ENCODE measurements around the gene TTBK2. TPM values are rescaled to one million over a fixed set of nuclear protein-coding genes. Genes with fewer than 3 reads are reported as not detected.

Gene TTBK2
- total and polyA plus RNA-seq, 10 of the 15 experiments (the other 5 are each of a cell fraction or from before 2014, with no cell fraction given) = 0.66 to 9.1 (median 3.7) TPM

DNA sequence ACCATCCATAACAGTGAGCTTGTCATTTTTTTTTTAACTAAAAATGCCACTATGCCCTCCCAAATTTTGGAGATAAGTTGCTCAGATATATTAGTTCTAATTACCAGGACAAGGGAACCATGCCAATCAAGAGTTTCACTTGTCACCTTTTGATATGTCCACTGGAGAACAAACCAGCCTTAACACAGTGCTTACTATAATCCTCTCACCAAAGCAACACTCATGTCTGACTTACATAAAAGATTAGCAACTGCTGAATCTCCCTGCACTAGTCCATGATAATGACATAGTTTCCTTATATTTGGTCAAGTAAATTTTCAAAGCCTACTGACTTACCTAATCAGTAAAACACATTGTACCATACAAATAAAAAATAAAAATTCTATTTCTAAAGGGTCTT lies 44.4 kb downstream of the TTBK2 start:
- Histone ChIP-seq H3K4me2 (ENCODE audit: control insufficient read depth, insufficient read depth) (no peak overlapping the region), H2AFZ (ENCODE audit: control insufficient read depth, low read depth, low read length) (no peak overlapping the region), H3K79me2 (ENCODE audit: control insufficient read depth, insufficient read depth, low read length) (no peaks in the 10 kb centered on the region), H3K27me3 (replicated peaks in 1 of 2; ENCODE audit: control insufficient read depth in 2 of 2, insufficient read depth in 2 of 2, low read length in 1 of 2) (no peaks in the 10 kb centered on the region), H3K9ac (ENCODE audit: control insufficient read depth, insufficient read depth, low read length) (no peak overlapping the region), H3K4me1 (ENCODE audit: control insufficient read depth, insufficient read depth, low read length) (no peaks in the 10 kb centered on the region), H3K4me3 (no peak overlapping the region), H3K27ac (ENCODE audit: control insufficient read depth, insufficient read depth) (no peak overlapping the region), H4K20me1 (ENCODE audit: control insufficient read depth, insufficient read depth) (no peaks in the 10 kb centered on the region), H3K9me3 (replicated peaks; ENCODE audit: control insufficient read depth, insufficient read depth, low read length) (no peaks in the 10 kb centered on the region), H3K36me3 (ENCODE audit: control insufficient read depth in 2 of 2, insufficient read depth in 2 of 2, low read length in 1 of 2) (no peaks in the 10 kb centered on the region)
- ChIA-PET CTCF (no interaction called here), POLR2A (no interaction called here), SMC1A (ENCODE audit: uncharacterized antibody, unreplicated experiment) (interaction anchor here (0.6 kb wide), 2 partner anchors 62 to 192 kb away, joined by 3 to 4 read pairs; no protein-coding TSS in a partner anchor), RAD21 (ENCODE audit: unreplicated experiment) (no interaction called here)
- intact Hi-C loops (cut with micrococcal nuclease; ENCODE audit: unreplicated experiment) (no loop called here), in situ Hi-C loops (cut with MboI) (no loop called here)
- no peak for FAIRE-seq
- no peak for DNase-seq (ENCODE audit: low read depth, low spot score)
- ATAC-seq = no peak
- no TSS peak for BruUV-seq (replicated peaks)
- no peak for TF ChIP-seq ETV6 (conservative IDR thresholded peaks at IDR 0.05 in 1 of 2, IDR thresholded peaks at IDR 0.05 in 1 of 2; ENCODE audit: borderline replicate concordance in 1 of 2, low read depth in 1 of 2)
- TF ChIP-seq, protein P1, sequence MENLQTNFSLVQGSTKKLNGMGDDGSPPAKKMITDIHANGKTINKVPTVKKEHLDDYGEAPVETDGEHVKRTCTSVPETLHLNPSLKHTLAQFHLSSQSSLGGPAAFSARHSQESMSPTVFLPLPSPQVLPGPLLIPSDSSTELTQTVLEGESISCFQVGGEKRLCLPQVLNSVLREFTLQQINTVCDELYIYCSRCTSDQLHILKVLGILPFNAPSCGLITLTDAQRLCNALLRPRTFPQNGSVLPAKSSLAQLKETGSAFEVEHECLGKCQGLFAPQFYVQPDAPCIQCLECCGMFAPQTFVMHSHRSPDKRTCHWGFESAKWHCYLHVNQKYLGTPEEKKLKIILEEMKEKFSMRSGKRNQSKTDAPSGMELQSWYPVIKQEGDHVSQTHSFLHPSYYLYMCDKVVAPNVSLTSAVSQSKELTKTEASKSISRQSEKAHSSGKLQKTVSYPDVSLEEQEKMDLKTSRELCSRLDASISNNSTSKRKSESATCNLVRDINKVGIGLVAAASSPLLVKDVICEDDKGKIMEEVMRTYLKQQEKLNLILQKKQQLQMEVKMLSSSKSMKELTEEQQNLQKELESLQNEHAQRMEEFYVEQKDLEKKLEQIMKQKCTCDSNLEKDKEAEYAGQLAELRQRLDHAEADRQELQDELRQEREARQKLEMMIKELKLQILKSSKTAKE (IDR thresholded peaks at IDR 0.05; ENCODE audit: low read depth, poor library complexity, severe bottlenecking) = no peak
- no peak for TF ChIP-seq HDAC6 (IDR thresholded peaks at IDR 0.05; ENCODE audit: unreplicated experiment)
- TF ChIP-seq PAX8 (IDR thresholded peaks at IDR 0.05) = no peak
- no peak for TF ChIP-seq RCOR1 (conservative IDR thresholded peaks at IDR 0.05; ENCODE audit: low read depth, low read length)
- TF ChIP-seq MEF2B (IDR thresholded peaks at IDR 0.05; ENCODE audit: partially characterized antibody, poor library complexity, severe bottlenecking) = no peak
- TF ChIP-seq, protein P2, sequence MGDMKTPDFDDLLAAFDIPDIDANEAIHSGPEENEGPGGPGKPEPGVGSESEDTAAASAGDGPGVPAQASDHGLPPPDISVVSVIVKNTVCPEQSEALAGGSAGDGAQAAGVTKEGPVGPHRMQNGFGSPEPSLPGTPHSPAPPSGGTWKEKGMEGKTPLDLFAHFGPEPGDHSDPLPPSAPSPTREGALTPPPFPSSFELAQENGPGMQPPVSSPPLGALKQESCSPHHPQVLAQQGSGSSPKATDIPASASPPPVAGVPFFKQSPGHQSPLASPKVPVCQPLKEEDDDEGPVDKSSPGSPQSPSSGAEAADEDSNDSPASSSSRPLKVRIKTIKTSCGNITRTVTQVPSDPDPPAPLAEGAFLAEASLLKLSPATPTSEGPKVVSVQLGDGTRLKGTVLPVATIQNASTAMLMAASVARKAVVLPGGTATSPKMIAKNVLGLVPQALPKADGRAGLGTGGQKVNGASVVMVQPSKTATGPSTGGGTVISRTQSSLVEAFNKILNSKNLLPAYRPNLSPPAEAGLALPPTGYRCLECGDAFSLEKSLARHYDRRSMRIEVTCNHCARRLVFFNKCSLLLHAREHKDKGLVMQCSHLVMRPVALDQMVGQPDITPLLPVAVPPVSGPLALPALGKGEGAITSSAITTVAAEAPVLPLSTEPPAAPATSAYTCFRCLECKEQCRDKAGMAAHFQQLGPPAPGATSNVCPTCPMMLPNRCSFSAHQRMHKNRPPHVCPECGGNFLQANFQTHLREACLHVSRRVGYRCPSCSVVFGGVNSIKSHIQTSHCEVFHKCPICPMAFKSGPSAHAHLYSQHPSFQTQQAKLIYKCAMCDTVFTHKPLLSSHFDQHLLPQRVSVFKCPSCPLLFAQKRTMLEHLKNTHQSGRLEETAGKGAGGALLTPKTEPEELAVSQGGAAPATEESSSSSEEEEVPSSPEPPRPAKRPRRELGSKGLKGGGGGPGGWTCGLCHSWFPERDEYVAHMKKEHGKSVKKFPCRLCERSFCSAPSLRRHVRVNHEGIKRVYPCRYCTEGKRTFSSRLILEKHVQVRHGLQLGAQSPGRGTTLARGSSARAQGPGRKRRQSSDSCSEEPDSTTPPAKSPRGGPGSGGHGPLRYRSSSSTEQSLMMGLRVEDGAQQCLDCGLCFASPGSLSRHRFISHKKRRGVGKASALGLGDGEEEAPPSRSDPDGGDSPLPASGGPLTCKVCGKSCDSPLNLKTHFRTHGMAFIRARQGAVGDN (IDR thresholded peaks at IDR 0.05) = no peak
- TF ChIP-seq FOXK2 (IDR thresholded peaks at IDR 0.05) = no peak
- no peak for TF ChIP-seq USF2 (IDR thresholded peaks at IDR 0.05; ENCODE audit: borderline replicate concordance, low read depth, low read length)
